ENCODE results near the gene MOSMO.
"Not testable (repeated sequence)": the region's sequence is repeated elsewhere in the genome, so short reads cannot be mapped to it uniquely, and the experiment has no call there.

Gene MOSMO
- 15.3 to 21.2 reads per million in 2 experiments for total RNA-seq

DNA sequence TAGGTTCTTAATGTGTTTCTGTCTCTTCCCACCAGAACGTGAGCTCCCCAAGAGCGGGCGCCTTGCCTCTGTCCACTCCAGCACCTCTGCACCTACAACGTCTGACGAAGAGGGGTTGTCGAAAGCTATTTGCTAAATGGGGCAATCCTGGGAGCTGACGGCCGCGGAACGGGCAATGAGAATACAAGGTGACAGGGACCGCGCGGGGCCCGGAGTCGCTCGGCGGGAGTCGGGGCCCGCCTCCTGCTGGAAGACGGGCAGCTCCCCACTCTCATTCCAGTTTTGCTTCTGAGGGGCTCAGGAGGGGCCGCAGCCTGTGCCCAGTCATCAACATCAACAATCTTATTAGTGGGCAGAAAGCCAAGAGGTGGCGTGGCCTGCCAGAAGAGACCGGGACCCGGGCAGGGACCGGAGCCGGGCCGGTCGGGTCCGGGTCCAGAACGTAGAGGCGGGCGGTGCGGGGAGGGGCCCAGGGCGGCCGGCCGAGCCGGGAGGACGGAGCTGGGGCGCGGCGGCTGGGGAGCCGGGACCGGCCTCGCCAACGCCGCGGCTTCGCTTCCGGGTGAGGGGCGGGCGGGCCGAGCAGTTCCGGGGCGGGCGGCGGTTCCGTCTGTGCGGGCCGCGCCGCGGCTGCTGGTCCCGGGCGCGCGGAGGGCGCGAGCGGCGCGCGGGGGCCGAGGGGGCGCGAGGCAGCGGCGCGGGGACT is at the start of gene MOSMO:
MOSMO (plus strand) TSS at position 603 of the 706 bp plus-strand sequence. CDS start 191 bp downstream, outside the sequence.
- DNase-seq (ENCODE audit: low read depth): peak; percentile 50

DNA sequence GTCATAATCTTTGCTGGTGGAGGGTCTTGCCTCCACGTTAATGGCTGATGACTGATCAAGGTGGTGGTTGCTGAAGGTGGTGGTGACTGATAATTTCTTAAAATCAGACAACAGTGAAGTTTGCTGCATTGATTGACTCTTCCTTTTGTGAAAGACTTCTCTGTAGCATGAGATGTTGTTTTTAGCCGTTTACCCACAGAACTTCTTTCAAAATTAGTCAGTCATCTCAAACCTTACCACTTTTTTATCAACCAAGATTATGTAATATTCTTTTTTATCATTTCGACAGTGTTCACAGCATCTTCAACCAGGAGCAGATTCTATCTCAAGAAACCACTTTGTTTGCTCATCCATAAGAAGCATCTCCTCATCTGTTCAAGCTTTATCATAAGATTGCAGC is 48.9 kb upstream of the MOSMO start:
- no peak for DNase-seq (ENCODE audit: low read depth)

GRCh38 chr16:21962475-21962874 is 45.4 kb upstream of the MOSMO start:
- DNase-seq (ENCODE audit: low read depth): no peak

DNA sequence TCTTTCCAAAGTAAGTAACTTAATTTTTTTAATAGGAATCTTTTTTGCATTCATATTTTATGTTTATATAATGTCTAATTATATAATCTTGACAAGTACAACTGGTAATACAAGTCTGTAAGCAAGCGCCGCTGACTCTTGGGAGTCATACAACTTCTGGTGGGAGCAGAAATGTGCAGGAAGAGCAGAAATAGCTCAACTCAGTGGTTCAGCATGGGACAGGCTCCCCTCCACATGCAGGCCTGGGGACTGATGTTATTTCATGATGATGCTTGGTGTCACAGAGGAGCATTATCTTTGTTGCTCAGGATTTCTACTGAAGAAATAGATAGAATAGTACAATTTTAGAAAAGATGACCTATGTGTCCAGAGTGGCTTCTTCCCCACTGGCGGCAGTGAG is 44.0 kb upstream of the MOSMO start:
- DNase-seq (ENCODE audit: low read depth): no peak

DNA sequence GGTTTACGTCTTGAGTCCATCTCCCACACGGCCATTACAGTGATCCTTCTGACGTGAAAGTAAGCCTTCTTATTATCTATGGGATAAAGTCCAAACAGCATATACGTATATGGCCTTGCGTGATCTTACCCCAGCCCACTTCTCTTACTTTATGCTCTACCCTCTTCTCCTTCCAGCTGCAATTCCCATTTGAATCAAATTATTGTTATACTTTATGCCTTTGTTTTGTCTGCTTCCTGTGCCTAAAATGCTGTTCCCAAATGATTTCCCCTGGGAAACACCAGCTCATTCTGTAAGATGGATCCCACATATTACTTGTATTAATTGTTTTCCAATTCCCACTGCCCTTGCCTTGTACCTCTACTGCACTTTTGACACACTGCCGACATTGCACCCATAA is 43.6 kb upstream of the MOSMO start:
- DNase-seq (ENCODE audit: low read depth): no peak

GRCh38 chr16:21971856-21972255 is 36.1 kb upstream of the MOSMO start:
- DNase-seq (ENCODE audit: low read depth): no peak

GRCh38 chr16:21973945-21974344 is 34.0 kb upstream of the MOSMO start:
- DNase-seq (ENCODE audit: low read depth): no peak

DNA sequence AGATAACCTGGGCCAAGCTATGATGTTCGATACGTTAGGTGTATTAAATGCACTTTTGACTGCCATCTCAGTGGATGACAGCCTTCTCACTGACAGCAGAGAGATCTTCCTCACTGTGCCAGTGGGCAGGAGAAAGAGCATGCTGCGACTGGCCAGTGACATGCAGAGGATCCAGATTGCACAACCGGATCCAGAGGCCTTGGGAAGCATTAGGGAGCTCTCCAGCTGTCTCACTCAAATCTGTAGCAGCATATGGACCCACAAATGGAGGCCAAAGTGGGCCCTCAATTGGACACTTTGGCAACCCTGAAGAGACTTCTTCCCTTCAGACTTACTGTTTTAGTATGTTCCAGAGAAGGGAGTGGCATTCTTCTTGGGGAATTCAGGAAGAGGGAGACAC is 27.9 kb upstream of the MOSMO start:
- no peak for DNase-seq (ENCODE audit: low read depth)

GRCh38 chr16:21982108-21982507 is 25.8 kb upstream of the MOSMO start:
- DNase-seq (ENCODE audit: low read depth): no peak

GRCh38 chr16:21984062-21984461 is 23.8 kb upstream of the MOSMO start:
- DNase-seq (ENCODE audit: low read depth): no peak

DNA sequence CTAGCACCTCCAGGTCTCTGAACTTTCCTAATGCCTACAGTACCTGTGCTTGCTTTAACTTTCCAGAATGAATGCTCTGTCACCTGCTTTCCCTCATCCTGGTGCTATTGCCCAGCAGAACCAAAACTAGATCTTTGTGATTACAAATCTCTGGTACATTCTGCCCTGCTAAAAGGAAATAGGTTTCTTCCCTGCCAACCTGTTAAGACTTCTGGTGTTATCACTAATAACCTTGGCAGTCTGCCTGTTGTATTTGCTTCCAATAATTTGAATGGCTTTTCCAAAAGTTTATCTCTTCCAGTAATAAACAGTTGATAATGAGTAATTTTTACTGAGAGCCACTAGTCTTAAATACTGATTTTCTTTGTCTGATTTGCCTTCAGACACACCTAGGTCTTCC is 22.4 kb upstream of the MOSMO start:
- no peak for DNase-seq (ENCODE audit: low read depth)

DNA sequence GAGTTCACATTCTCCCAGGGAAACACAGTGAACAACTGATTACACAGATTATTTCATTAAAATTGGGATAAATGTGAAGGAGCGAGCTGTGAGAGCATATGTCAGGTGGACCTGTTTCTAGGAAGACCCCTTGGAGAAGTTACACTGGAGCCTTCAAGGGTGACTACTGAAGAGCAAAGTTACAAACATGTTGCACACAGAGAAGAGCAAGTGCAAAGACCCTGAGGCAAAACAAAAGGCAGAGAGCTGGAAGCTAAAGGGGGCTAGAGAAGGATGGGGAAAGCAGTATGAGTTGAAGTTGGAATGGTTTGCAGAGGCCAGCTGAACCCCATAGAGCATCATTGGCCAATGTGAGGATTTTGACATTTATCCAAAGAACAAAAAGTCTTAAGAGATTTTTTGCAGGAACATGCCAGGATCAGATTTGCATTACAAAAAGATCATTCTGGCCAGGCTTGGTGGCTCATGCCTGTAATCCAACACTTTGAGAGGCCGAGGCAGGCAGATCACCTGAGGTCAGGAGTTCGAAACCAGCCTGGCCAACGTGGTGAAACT is 21.1 kb upstream of the MOSMO start:
- DNase-seq (ENCODE audit: low read depth): no peak

DNA sequence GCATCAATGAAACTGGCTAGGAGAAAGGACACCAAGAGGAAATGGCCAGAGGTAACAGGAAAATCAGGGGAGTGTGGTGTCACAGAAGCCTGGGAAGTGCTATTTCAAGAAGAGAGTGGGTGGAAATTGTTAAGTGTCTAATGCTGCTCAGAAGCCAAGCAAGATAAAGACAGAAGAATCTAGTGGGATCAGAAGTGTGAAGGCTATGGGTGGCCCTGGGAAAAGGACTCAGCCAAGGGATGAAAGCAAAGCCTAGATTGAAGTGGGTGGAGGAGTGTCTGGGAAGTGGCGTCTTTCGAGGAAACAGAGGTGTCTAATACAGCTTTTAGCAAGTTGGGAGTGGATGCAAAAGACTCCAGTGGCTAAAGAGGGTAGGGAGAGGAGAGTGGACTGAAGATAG is 20.4 kb upstream of the MOSMO start:
- no peak for DNase-seq (ENCODE audit: low read depth)

- no peak for DNase-seq (ENCODE audit: low read depth)
These were observed 18.8 kb upstream of the MOSMO start for GRCh38 chr16:21989133-21989532.

GRCh38 chr16:21989751-21990150 is 18.2 kb upstream of the MOSMO start:
- DNase-seq (ENCODE audit: low read depth): no peak

GRCh38 chr16:21990381-21990944 is 17.4 kb upstream of the MOSMO start:
- DNase-seq (ENCODE audit: low read depth): no peak

DNA sequence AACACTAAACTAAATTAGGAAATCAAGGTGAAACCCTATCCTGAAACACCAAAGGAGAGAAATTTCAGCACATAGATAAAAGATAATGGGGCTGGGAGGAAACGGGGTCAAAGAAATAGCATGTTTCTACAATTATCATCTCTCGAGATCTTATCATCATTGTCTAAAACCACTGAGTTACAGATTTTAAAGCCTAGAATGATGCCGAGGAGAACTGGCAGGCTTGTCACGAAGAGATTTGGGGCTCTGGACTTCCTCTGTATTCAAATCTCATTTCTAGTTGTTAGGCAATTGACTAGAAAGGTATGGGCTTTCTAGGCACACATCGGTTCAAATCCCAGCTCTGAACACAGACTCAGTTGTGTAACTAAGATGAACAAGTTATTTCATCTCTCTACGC is 16.3 kb upstream of the MOSMO start:
- DNase-seq (ENCODE audit: low read depth): no peak

GRCh38 chr16:21994856-21995465 is 12.9 kb upstream of the MOSMO start:
- no peak for DNase-seq (ENCODE audit: low read depth)

DNA sequence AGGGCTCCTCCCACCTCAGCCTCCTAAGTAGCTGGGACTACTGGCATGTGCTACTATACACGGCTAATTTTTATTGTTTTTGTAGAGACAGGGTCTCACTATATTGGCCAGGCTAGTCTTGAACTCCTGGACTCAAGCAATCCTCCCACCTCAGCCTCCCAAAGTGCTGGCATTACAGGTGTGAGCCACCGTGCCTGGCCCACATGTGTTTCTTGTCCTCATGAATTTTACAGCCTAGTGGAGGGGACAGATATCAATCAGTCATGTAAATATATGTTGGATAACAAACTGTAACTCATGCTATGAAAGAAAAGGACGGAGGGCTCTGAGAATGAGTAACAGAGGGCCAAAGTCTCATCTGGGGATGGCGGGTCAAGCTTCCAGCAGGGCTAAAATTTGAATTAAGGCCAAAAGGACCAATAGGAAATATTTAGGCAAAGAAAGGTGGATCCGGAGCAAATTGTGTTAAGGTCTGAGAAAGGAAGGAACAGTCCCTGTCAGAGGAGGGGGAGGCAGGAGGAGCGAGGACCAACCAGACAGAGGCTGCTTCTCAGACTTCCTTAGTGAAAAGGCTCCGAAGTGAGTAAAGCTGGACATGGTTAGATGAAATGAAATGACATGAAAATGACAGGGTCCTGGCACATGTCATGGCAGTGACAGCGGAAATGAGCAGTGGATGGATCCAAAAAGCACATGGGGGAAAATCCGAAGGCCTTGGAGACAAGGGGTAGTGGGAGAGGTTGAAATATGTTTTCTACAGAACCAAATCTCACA is 10.8 kb upstream of the MOSMO start:
- DNase-seq (ENCODE audit: low read depth): no peak

DNA sequence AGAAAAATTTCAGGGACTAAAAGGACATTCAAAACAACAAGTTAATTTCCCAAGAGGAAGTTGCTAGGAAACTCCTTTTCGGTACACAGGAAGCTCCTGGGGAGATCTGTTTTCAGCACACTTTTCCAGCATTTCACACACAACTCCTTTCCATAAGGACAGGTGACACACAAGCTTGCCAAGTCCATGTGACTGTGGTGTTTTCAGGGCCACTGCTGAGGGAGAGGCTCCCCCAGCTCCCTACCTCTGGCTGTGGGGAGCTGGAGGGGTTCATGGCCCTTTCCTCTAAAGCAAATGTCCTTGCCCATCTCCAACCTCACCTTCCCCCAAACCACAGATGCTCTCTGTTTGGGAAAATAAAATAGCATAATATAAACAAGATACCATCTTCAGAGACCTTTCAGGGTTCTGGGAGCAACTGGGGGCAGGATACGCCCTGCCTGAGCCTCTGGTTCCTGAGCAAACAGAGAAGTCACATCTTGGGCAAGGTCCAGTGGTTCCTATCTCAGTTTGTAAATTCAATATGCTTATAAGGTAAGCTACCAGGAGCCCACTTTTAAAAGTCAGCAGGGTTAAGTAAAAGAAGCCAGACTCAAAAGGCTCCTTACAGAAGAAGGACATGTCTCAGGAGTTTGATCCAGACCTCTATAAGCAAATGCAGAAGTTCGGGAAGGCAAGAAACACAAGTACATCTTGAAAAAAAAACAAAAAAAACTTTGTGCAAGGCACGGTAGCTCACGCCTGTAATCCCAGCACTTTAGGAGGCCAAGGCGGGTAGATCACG is 10.0 kb upstream of the MOSMO start:
- DNase-seq (ENCODE audit: low read depth): no peak

DNA sequence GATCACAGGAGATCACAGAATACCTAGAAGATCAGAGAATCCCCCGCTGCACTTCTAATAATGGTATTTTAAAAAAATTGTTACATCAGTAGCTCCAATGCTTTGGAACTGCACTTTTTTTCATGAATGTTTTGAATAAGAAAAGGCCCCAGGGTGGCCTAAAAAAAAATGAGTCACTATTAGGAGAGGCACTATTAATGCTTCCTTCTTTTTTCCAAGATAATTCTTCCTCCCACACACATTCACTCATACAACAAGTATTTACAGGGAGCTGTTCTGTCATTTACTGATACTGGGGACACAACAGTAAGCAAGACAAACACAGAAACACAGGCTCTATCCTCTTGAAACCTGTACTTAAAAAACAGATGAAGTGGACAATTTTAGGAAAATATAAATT is 6.3 kb upstream of the MOSMO start:
- no peak for DNase-seq (ENCODE audit: low read depth)

GRCh38 chr16:22002047-22002446 is 5.9 kb upstream of the MOSMO start:
- DNase-seq (ENCODE audit: low read depth): not testable (repeated sequence)
